Measurements from ENCODE around the gene TH.

GRCh38 chr11:2216400-2217064 is 44.9 kb upstream of the TH start:
- TF ChIP-seq, protein P1, sequence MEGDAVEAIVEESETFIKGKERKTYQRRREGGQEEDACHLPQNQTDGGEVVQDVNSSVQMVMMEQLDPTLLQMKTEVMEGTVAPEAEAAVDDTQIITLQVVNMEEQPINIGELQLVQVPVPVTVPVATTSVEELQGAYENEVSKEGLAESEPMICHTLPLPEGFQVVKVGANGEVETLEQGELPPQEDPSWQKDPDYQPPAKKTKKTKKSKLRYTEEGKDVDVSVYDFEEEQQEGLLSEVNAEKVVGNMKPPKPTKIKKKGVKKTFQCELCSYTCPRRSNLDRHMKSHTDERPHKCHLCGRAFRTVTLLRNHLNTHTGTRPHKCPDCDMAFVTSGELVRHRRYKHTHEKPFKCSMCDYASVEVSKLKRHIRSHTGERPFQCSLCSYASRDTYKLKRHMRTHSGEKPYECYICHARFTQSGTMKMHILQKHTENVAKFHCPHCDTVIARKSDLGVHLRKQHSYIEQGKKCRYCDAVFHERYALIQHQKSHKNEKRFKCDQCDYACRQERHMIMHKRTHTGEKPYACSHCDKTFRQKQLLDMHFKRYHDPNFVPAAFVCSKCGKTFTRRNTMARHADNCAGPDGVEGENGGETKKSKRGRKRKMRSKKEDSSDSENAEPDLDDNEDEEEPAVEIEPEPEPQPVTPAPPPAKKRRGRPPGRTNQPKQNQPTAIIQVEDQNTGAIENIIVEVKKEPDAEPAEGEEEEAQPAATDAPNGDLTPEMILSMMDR (IDR thresholded peaks at IDR 0.05) = no peak
- no peak for TF ChIP-seq ZFX (IDR thresholded peaks at IDR 0.05; ENCODE audit: borderline replicate concordance)
